Cardiac muscle cell (in vitro differentiated cells and primary cell): ENCODE results near the gene SLC22A8. TPM values are rescaled to one million over a fixed set of nuclear protein-coding genes. Genes with fewer than 3 reads are reported as not detected.
A peak's percentile ranks its signal among the peaks of the same experiment; 100 is the strongest.

Source experiments
- DNase-seq, 2 donors: peaks; one replicate each; pipeline versions ENCODE4 v3.0.0 to v3.0.0-alpha.2; 2010 to 2017; ENCODE audit warnings: low read depth in 1 of 2, low spot score in 1 of 2
- H3K27ac ChIP-seq: fragments of 200-600 bp; sonication (generic); 2 replicates; pipeline ENCODE4 v1.5.1; 2016
- H3K27me3 ChIP-seq: fragments of 200-600 bp; sonication (generic); 2 replicates; pipeline ENCODE4 v1.6.0; 2016; ENCODE audit warnings: control low read depth
- H3K36me3 ChIP-seq: fragments of 200-600 bp; sonication (generic); 2 replicates; pipeline ENCODE4 v1.5.1; 2016; ENCODE audit warnings: control low read depth
- H3K4me1 ChIP-seq: fragments of 200-600 bp; sonication (generic); 2 replicates; pipeline ENCODE4 v1.8.1; 2017; ENCODE audit warnings: low read depth, mild to moderate bottlenecking, mixed run types
- H3K4me3 ChIP-seq: fragments of 200-600 bp; sonication (generic); 2 replicates; pipeline ENCODE4 v1.5.1; 2016; ENCODE audit warnings: mild to moderate bottlenecking
- H3K9me3 ChIP-seq: fragments of 200-600 bp; sonication (generic); 2 replicates; pipeline ENCODE4 v1.5.1; 2017; ENCODE audit warnings: low read depth, mild to moderate bottlenecking, control low read depth
- CTCF ChIP-seq: IDR thresholded peaks from 2 replicates; pipeline ENCODE4 v1.5.1; 2012; ENCODE audit warnings: low read depth, mild to moderate bottlenecking, low read length
- polyA plus RNA-seq: library from polyadenylated mRNA; unstranded; fragments of >200 nt; fragmentation: Nextera tagmentation; extraction: Ambion mirVana; gene quantifications from 2 replicates; pipeline ENCODE4 v1.2.1, GENCODE V29; 2016
- total RNA-seq: library from RNA; depleted of rRNA; stranded (reverse); fragments of >200 nt; gene quantifications from 2 replicates; pipeline ENCODE4 v1.2.3, GENCODE V29; 2016

The SLC22A8 gene
- total and polyA plus RNA-seq, 2 experiments from 2014 or later: 0.22 TPM; not detected in 1

- Histone ChIP-seq H3K27ac (no peak overlapping the region), H3K4me1 (peaks cover 9% of the 10 kb centered on the region), H3K9me3 (no peaks in the 10 kb centered on the region), H3K36me3 (no peaks in the 10 kb centered on the region), H3K27me3 (no peaks in the 10 kb centered on the region), H3K4me3 (no peak overlapping the region)
- DNase-seq: no peak
- no peak for TF ChIP-seq CTCF
Measured at GRCh38 chr11:62976109-62976508, 39.5 kb downstream of the SLC22A8 start.

GRCh38 chr11:62974848-62975522 lies 40.7 kb downstream of the SLC22A8 start:
- TF ChIP-seq CTCF: peak; percentile 55
- Histone ChIP-seq H3K9me3 (no peaks in the 10 kb centered on the region), H3K4me3 (no peak overlapping the region), H3K36me3 (no peaks in the 10 kb centered on the region), H3K27ac (no peak overlapping the region), H3K27me3 (no peaks in the 10 kb centered on the region), H3K4me1 (peaks cover 9% of the 10 kb centered on the region)
- peak; percentile 46 to 88 for DNase-seq

- TF ChIP-seq CTCF: no peak
- Histone ChIP-seq H3K27me3 (peaks cover 3% of the 10 kb centered on the region), H3K4me1 (no peaks in the 10 kb centered on the region), H3K4me3 (no peak overlapping the region), H3K36me3 (no peaks in the 10 kb centered on the region), H3K9me3 (no peaks in the 10 kb centered on the region), H3K27ac (no peak overlapping the region)
- DNase-seq: no peak
Measured at GRCh38 chr11:62965574-62965973, 50.1 kb downstream of the SLC22A8 start.

GRCh38 chr11:62962391-62962790 lies 53.2 kb downstream of the SLC22A8 start:
- Histone ChIP-seq H3K27me3 (no peaks in the 10 kb centered on the region), H3K4me1 (peaks cover 5% of the 10 kb centered on the region)

GRCh38 chr11:62961017-62961570 lies 54.5 kb downstream of the SLC22A8 start:
- no peaks in the 10 kb centered on the region for H3K27me3 ChIP-seq
- peaks cover 5% of the 10 kb centered on the region for H3K4me1 ChIP-seq
- no peak for TF ChIP-seq CTCF
- H3K27ac ChIP-seq: no peak overlapping the region
- peak in 1 of 2 donors; percentile 21 for DNase-seq
- H3K4me3 ChIP-seq: no peak overlapping the region
- H3K9me3 ChIP-seq: no peaks in the 10 kb centered on the region
- H3K36me3 ChIP-seq: no peaks in the 10 kb centered on the region

More at GRCh38 chr11:62962391-62962790, 53.2 kb downstream of the SLC22A8 start:
- no peak for DNase-seq
- Histone ChIP-seq H3K4me3 (no peak overlapping the region), H3K27ac (no peak overlapping the region), H3K9me3 (no peaks in the 10 kb centered on the region), H3K36me3 (no peaks in the 10 kb centered on the region)
- TF ChIP-seq CTCF: no peak
